Body of pancreas (tissue), 4 donors: ENCODE results near the gene MEGF9.

ENCODE experiments used
- CTCF ChIP-seq, 7 experiments: fragments of 450-650 bp in 4 of 7; fragments of 200-600 bp in 3 of 7; sonication (generic) in 3 of 7; IDR thresholded peaks; one replicate each; pipeline ENCODE4 v1.5.1; 2016 to 2019; ENCODE audit warnings: antibody characterized with exemption in 7 of 7
- POLR2A ChIP-seq, 3 donors: fragments of 450-650 bp; IDR thresholded peaks; one replicate each; pipeline ENCODE4 v1.6.1; 2016; ENCODE audit warnings: antibody characterized with exemption in 3 of 3, mild to moderate bottlenecking in 2 of 3

- TF ChIP-seq CTCF (IDR thresholded peaks at IDR 0.05) (no peak), POLR2A (IDR thresholded peaks at IDR 0.05) (no peak)
Observed at GRCh38 chr9:120637919-120638318, 76.4 kb downstream of the MEGF9 start.
